Measurements from ENCODE around the gene BCL6B.

Gene BCL6B

GRCh38 chr17:6996256-6997011, 26.4 kb upstream of the BCL6B start:
- DNase-seq (ENCODE audit: low read depth): no peak
- peaks cover 9% of the 10 kb centered on the region for H3K4me1 ChIP-seq (ENCODE audit: control insufficient read depth, insufficient read depth, low read length)
- peaks cover 40% of the 10 kb centered on the region for H3K36me3 ChIP-seq (ENCODE audit: control insufficient read depth, insufficient read depth, low read length, severe bottlenecking)
- H3K27me3 ChIP-seq (replicated peaks; ENCODE audit: control insufficient read depth, insufficient read depth, low read length): no peaks in the 10 kb centered on the region
- H3K9ac ChIP-seq (ENCODE audit: low read length): peak overlapping the region; percentile 49
- no peaks in the 10 kb centered on the region for H3K9me3 ChIP-seq (ENCODE audit: control insufficient read depth, low read length)
- peak overlapping the region; percentile 65 for H3K4me3 ChIP-seq (ENCODE audit: low read length)

DNA sequence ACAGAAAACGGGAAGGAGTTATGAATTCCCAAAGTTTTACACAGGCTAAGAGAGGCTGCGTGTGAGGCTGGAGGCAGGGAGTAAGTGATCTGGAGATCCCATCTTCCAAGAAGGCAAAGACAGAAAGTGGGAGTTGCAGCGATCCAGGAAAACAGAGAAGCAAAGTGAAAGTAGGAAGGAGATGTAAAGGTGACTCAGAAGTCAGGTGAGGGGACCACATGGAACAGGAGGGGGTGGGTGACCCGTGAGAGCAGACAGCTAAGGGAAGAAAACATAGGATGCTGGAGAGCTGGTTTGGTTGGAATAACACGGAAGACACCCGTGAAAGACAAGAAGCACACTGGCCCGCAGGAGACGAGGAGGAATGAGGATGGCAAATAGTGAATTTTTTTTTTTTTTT, 25.7 kb upstream of the BCL6B start:
- no peak overlapping the region for H3K4me3 ChIP-seq (ENCODE audit: low read length)
- no peaks in the 10 kb centered on the region for H3K9me3 ChIP-seq (ENCODE audit: control insufficient read depth, low read length)
- H3K9ac ChIP-seq (ENCODE audit: low read length): no peak overlapping the region
- peaks cover 47% of the 10 kb centered on the region for H3K36me3 ChIP-seq (ENCODE audit: control insufficient read depth, insufficient read depth, low read length, severe bottlenecking)
- H3K4me1 ChIP-seq (ENCODE audit: control insufficient read depth, insufficient read depth, low read length): peaks cover 9% of the 10 kb centered on the region
- H3K27me3 ChIP-seq (replicated peaks; ENCODE audit: control insufficient read depth, insufficient read depth, low read length): no peaks in the 10 kb centered on the region
- no peak for DNase-seq (ENCODE audit: low read depth)

DNA sequence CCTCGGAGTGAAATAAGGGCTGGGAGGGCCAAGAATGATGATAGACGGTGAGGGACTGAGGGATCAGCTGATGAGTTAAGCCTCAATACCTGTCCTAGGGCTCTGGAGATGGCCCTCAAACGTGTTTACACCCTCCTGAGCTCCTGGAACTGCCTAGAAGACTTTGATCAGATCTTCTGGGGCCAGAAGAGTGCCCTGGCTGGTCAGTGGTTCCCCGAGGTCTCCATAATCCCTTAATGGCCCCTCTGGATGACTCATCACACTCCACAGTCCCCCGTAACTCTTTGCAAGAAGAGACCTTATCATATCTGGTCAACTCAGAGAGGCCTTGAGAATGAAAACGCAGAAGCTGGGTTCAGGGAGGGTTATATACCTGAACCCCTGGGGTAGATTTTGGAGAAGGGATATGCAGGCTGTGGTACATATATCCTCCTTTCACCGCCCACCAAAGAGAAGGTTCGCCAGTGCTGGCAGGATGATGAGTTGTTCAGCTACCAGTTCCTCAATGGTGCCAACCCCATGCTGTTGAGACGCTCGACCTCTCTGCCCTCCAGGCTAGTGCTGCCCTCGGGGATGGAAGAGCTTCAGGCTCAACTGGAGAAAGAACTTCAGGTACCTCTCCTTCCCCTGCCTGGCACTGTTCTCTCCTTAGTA, 23.9 kb upstream of the BCL6B start:
- Histone ChIP-seq H3K27me3 (replicated peaks; ENCODE audit: control insufficient read depth, insufficient read depth, low read length) (no peaks in the 10 kb centered on the region), H3K4me3 (ENCODE audit: low read length) (no peak overlapping the region), H3K9me3 (ENCODE audit: control insufficient read depth, low read length) (no peaks in the 10 kb centered on the region), H3K4me1 (ENCODE audit: control insufficient read depth, insufficient read depth, low read length) (peaks cover 16% of the 10 kb centered on the region), H3K9ac (ENCODE audit: low read length) (no peak overlapping the region), H3K36me3 (ENCODE audit: control insufficient read depth, insufficient read depth, low read length, severe bottlenecking) (peaks cover 53% of the 10 kb centered on the region)
- no peak for DNase-seq (ENCODE audit: low read depth)

GRCh38 chr17:7001318-7001961, 21.4 kb upstream of the BCL6B start:
- Histone ChIP-seq H3K36me3 (ENCODE audit: control insufficient read depth, insufficient read depth, low read length, severe bottlenecking) (peaks cover 56% of the 10 kb centered on the region), H3K9me3 (ENCODE audit: control insufficient read depth, low read length) (no peaks in the 10 kb centered on the region), H3K4me1 (ENCODE audit: control insufficient read depth, insufficient read depth, low read length) (peaks cover 8% of the 10 kb centered on the region), H3K9ac (ENCODE audit: low read length) (no peak overlapping the region), H3K27me3 (replicated peaks; ENCODE audit: control insufficient read depth, insufficient read depth, low read length) (no peaks in the 10 kb centered on the region), H3K4me3 (ENCODE audit: low read length) (no peak overlapping the region)
- DNase-seq (ENCODE audit: low read depth): peak; percentile 43

DNA sequence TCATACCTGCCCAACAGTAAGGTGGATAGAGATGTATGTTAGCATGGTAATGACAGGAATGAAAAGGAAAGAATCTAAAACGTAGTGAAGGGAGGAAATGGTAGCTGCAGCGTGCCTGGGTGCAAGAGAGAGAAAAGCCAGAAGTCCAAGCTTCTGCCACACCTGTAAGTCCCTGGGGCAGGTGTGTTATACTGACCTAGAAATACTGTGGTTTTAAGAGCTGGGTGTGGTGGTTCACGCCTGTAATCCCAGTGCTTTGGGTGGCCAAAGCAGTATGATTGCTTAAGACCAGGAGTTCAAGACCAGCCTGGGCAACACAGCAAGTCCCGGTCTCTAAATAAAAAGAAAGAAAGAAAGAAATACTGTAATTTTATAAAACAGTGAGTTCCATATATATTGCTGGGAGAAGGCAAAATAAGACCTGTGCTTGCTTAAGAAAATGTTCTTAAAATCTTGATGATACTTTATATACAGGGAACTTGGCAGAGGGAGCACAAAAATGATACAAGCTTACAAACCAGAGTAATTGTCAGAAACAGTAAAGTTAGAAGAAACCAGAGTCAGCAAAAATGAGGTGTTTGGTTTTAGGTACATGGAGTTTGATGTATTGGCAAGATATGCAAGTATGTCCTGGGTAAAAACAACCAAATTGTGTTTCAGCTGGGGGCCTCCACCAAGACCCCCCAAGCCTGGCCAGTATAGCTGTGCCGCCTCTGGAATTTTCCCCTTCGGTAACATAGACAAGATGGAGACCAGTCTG, 20.4 kb upstream of the BCL6B start:
- Histone ChIP-seq H3K4me1 (ENCODE audit: control insufficient read depth, insufficient read depth, low read length) (peaks cover 8% of the 10 kb centered on the region), H3K9ac (ENCODE audit: low read length) (no peak overlapping the region), H3K4me3 (ENCODE audit: low read length) (no peak overlapping the region), H3K9me3 (ENCODE audit: control insufficient read depth, low read length) (no peaks in the 10 kb centered on the region), H3K27me3 (replicated peaks; ENCODE audit: control insufficient read depth, insufficient read depth, low read length) (no peaks in the 10 kb centered on the region), H3K36me3 (ENCODE audit: control insufficient read depth, insufficient read depth, low read length, severe bottlenecking) (peaks cover 56% of the 10 kb centered on the region)
- no peak for DNase-seq (ENCODE audit: low read depth)

DNA sequence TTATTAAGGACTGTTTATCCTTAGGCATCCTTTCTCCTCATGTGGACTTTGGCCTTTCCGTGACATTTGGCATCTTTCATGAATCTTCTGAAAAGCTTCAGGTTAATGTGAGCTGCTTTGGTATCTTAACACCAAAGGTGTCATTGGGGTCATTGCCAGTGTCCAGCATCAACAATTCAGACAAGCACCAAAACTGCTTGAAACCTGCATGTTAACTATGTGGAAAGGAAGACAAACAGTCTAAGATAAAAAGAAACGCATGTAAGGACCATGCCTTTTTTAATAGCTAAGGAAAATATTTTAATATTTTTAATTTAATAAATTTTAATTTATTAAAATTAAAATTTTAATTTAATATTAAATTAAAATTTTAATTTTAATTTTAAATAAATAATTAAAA, 19.1 kb upstream of the BCL6B start:
- no peaks in the 10 kb centered on the region for H3K27me3 ChIP-seq (replicated peaks; ENCODE audit: control insufficient read depth, insufficient read depth, low read length)
- H3K36me3 ChIP-seq (ENCODE audit: control insufficient read depth, insufficient read depth, low read length, severe bottlenecking): peaks cover 46% of the 10 kb centered on the region
- H3K4me3 ChIP-seq (ENCODE audit: low read length): no peak overlapping the region
- no peak for DNase-seq (ENCODE audit: low read depth)
- H3K4me1 ChIP-seq (ENCODE audit: control insufficient read depth, insufficient read depth, low read length): peaks cover 8% of the 10 kb centered on the region
- no peak overlapping the region for H3K9ac ChIP-seq (ENCODE audit: low read length)
- H3K9me3 ChIP-seq (ENCODE audit: control insufficient read depth, low read length): no peaks in the 10 kb centered on the region

DNA sequence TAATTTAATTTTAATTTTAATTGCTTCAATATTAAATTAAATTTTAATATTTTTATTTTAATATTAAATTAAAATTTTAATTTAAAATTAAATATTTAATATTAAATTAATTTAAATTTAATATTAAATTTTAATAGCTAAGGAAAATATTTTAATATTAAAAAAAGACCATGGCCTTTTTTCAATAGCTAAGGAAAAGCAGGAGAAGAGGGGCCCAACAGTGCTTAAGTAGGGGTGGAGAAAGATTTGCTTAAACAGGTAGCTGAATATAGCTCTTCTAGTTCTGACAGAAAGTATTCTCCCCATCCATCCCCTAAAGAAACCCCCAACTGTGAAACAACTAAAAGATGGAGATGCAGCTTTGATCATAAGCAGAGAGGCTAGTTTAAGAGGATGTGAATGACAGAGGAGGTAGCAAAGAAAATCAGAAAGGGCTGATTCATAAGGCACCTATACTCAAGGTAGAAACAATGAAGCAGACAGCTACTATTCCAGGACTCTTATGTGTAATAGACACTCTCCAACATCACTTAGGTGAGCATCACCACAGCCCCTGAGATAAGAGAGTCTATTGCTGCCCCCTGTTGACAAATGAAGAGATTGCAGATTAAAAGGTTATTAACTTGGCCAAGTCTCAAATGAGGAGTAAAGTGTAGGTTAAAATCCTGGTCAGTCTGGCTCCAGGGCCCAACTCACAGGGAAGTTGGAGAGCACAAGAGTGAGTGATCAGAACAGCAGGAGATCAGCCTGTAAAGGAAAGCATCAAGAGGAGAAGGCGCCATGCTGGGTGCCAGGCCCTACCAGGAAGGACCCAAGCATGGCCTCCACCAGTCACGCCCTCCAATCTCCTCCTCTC, 18.2 kb upstream of the BCL6B start:
- DNase-seq (ENCODE audit: low read depth): peak; percentile 84
- H3K4me3 ChIP-seq (ENCODE audit: low read length): no peak overlapping the region
- peaks cover 40% of the 10 kb centered on the region for H3K36me3 ChIP-seq (ENCODE audit: control insufficient read depth, insufficient read depth, low read length, severe bottlenecking)
- H3K9ac ChIP-seq (ENCODE audit: low read length): no peak overlapping the region
- no peaks in the 10 kb centered on the region for H3K9me3 ChIP-seq (ENCODE audit: control insufficient read depth, low read length)
- no peaks in the 10 kb centered on the region for H3K27me3 ChIP-seq (replicated peaks; ENCODE audit: control insufficient read depth, insufficient read depth, low read length)
- H3K4me1 ChIP-seq (ENCODE audit: control insufficient read depth, insufficient read depth, low read length): peaks cover 8% of the 10 kb centered on the region

DNA sequence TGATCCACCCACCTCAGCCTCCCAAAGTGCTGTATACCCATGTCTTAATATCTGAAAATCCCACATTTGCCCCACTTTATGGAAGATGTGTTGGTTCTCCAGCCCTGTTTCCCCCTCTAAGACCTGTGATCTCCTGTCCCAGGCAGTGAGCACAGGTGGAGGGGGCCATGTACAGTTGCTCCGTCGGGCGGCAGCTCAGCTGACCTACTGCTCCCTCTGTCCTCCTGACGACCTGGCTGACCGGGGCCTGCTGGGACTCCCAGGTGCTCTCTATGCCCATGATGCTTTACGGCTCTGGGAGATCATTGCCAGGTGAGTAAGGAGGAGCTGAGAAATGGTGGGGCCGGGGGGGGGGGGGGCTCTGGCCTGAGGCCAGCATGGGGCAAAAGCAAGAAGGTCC, 17.1 kb upstream of the BCL6B start:
- H3K9ac ChIP-seq (ENCODE audit: low read length): no peak overlapping the region
- no peak for DNase-seq (ENCODE audit: low read depth)
- no peaks in the 10 kb centered on the region for H3K27me3 ChIP-seq (replicated peaks; ENCODE audit: control insufficient read depth, insufficient read depth, low read length)
- peaks cover 30% of the 10 kb centered on the region for H3K36me3 ChIP-seq (ENCODE audit: control insufficient read depth, insufficient read depth, low read length, severe bottlenecking)
- H3K9me3 ChIP-seq (ENCODE audit: control insufficient read depth, low read length): no peaks in the 10 kb centered on the region
- H3K4me3 ChIP-seq (ENCODE audit: low read length): no peak overlapping the region
- H3K4me1 ChIP-seq (ENCODE audit: control insufficient read depth, insufficient read depth, low read length): peaks cover 13% of the 10 kb centered on the region

- no peak overlapping the region for H3K9ac ChIP-seq (ENCODE audit: low read length)
- H3K36me3 ChIP-seq (ENCODE audit: control insufficient read depth, insufficient read depth, low read length, severe bottlenecking): peaks cover 16% of the 10 kb centered on the region
- DNase-seq (ENCODE audit: low read depth): no peak
- no peaks in the 10 kb centered on the region for H3K9me3 ChIP-seq (ENCODE audit: control insufficient read depth, low read length)
- no peaks in the 10 kb centered on the region for H3K27me3 ChIP-seq (replicated peaks; ENCODE audit: control insufficient read depth, insufficient read depth, low read length)
- H3K4me1 ChIP-seq (ENCODE audit: control insufficient read depth, insufficient read depth, low read length): peaks cover 20% of the 10 kb centered on the region
- H3K4me3 ChIP-seq (ENCODE audit: low read length): no peak overlapping the region
Measured at GRCh38 chr17:7007143-7007542, 15.7 kb upstream of the BCL6B start.

- peaks cover 9% of the 10 kb centered on the region for H3K36me3 ChIP-seq (ENCODE audit: control insufficient read depth, insufficient read depth, low read length, severe bottlenecking)
- peak overlapping the region; percentile 99 for H3K9ac ChIP-seq (ENCODE audit: low read length)
- peak overlapping the region; percentile 98 for H3K4me3 ChIP-seq (ENCODE audit: low read length)
- no peak for DNase-seq (ENCODE audit: low read depth)
- no peaks in the 10 kb centered on the region for H3K9me3 ChIP-seq (ENCODE audit: control insufficient read depth, low read length)
- H3K27me3 ChIP-seq (replicated peaks; ENCODE audit: control insufficient read depth, insufficient read depth, low read length): no peaks in the 10 kb centered on the region
- peaks cover 25% of the 10 kb centered on the region for H3K4me1 ChIP-seq (ENCODE audit: control insufficient read depth, insufficient read depth, low read length)
Measured at GRCh38 chr17:7010523-7010922, 12.3 kb upstream of the BCL6B start.

Data from adipocyte (in vitro differentiated cells).